Fibroblast of pulmonary artery (primary cell): ENCODE measurements around the gene XIST.

Experiments used
- DNase-seq: peaks from one replicate; pipeline ENCODE4 v3.0.0-alpha.2; 2010; ENCODE audit warnings: low read depth
- H3K4me3 ChIP-seq: replicated peaks from 2 replicates; pipeline ENCODE4 v1.5.1; 2011; ENCODE audit warnings: low read depth, mild to moderate bottlenecking, control low read depth, low read length, moderate library complexity
- CTCF ChIP-seq: IDR thresholded peaks from 2 replicates; pipeline ENCODE4 v1.5.1; 2011; ENCODE audit warnings: mild to moderate bottlenecking, control low read depth, low read length, inconsistent platforms; ENCODE audit errors: missing control alignments

XIST gene

GRCh38 chrX:73849073-73849472 lies 3.4 kb downstream of the XIST start:
- no peak overlapping the region for H3K4me3 ChIP-seq
- no peak for TF ChIP-seq CTCF
- no peak for DNase-seq

GRCh38 chrX:73847991-73848390 lies 4.5 kb downstream of the XIST start:
- no peak overlapping the region for H3K4me3 ChIP-seq
- DNase-seq = no peak
- TF ChIP-seq CTCF = no peak

GRCh38 chrX:73847100-73847499 lies 5.4 kb downstream of the XIST start:
- no peak for TF ChIP-seq CTCF
- no peak overlapping the region for H3K4me3 ChIP-seq
- no peak for DNase-seq

GRCh38 chrX:73842541-73843234 lies 9.8 kb downstream of the XIST start:
- no peak for DNase-seq
- H3K4me3 ChIP-seq = no peak overlapping the region

GRCh38 chrX:73841337-73841736 lies 11.2 kb downstream of the XIST start:
- H3K4me3 ChIP-seq = no peak overlapping the region
- DNase-seq = no peak
- TF ChIP-seq CTCF = no peak

More at GRCh38 chrX:73842541-73843234, 9.8 kb downstream of the XIST start:
- no peak for TF ChIP-seq CTCF

GRCh38 chrX:73840120-73840924 lies 12.2 kb downstream of the XIST start:
- DNase-seq = no peak
- TF ChIP-seq CTCF = no peak

More at GRCh38 chrX:73840120-73840924, 12.2 kb downstream of the XIST start:
- no peak overlapping the region for H3K4me3 ChIP-seq
